K562 (cell line): Measurements from ENCODE around the gene FGF22. TPM values are rescaled to one million over a fixed set of nuclear protein-coding genes. Genes with fewer than 3 reads are reported as not detected.

Experiments used
- JUNB ChIP-seq: fragments of 450-650 bp; formaldehyde crosslinking; conservative IDR thresholded peaks from 2 replicates; pipeline ENCODE4 v1.4.0; 2020; ENCODE audit warnings: mild to moderate bottlenecking
- KAT2B ChIP-seq: IDR thresholded peaks from one replicate; pipeline ENCODE4 v1.6.1; 2012; ENCODE audit warnings: low read depth, mild to moderate bottlenecking, control low read depth, inconsistent platforms, low read length, moderate library complexity
- KDM2B ChIP-seq: fragments of 250-450 bp; sonication (Bioruptor Pico); IDR thresholded peaks from 2 replicates; pipeline ENCODE4 v1.8.0; 2021; ENCODE audit warnings: mild to moderate bottlenecking, moderate library complexity
- SAFB2 ChIP-seq: fragments of 200-400 bp; formaldehyde crosslinking; IDR thresholded peaks from 2 replicates; pipeline ENCODE4 v1.6.1; 2018; ENCODE audit warnings: borderline replicate concordance, low read length, low read depth, moderate library complexity; ENCODE audit not compliant: severe bottlenecking
- SUPT5H ChIP-seq: fragments of 450-650 bp; IDR thresholded peaks from 2 replicates; pipeline ENCODE4 v1.6.1; 2016
- TEAD1 ChIP-seq, 2 experiments: fragments of 450-650 bp in 1 of 2; sonication (generic) in 1 of 2; formaldehyde crosslinking; IDR thresholded peaks; 2 replicates each; pipeline versions ENCODE4 v1.4.0 to v1.8.0; 2020 to 2022; ENCODE audit warnings: mild to moderate bottlenecking in 2 of 2, missing genetic modification reagents in 1 of 2
- ZNF75A ChIP-seq: fragments of 450-650 bp; formaldehyde crosslinking; IDR thresholded peaks from 2 replicates; pipeline ENCODE4 v1.4.0; 2020; ENCODE audit warnings: mild to moderate bottlenecking
- polyA plus RNA-seq, 8 experiments: library from polyadenylated mRNA; depleted of rRNA in 4 of 8; stranded (reverse) in 5 of 8; unstranded in 3 of 8; fragments of >200 nt; fragmentation: Nextera tagmentation in 2 of 8; fragmentation: Illumina TruSeq in 1 of 8; extraction: Ambion mirVana in 2 of 8; extraction: Trizol in 1 of 8; gene quantifications; 2 replicates each; pipeline versions ENCODE4 v1.2.1 to v1.2.3, GENCODE V29; 2011 to 2014; ENCODE audit warnings: inconsistent platforms in 1 of 8, missing spikeins in 1 of 8
- total RNA-seq, 7 experiments: library from RNA; depleted of rRNA in 6 of 7; stranded (reverse); fragments of >200 nt in 6 of 7; fragmentation: Illumina TruSeq in 2 of 7; extraction: Trizol in 2 of 7; gene quantifications; 2 replicates each; pipeline versions ENCODE4 v1.2.1 to v1.2.3, GENCODE V29; 2011 to 2021; ENCODE audit warnings: low replicate concordance in 1 of 7
- TF ChIP-seq, protein P1 (sequence below): fragments of 450-650 bp; IDR thresholded peaks from 2 replicates; pipeline ENCODE4 v1.6.1; 2016; ENCODE audit warnings: borderline replicate concordance
- TF ChIP-seq, protein P2 (sequence below): fragments of 450-650 bp; IDR thresholded peaks from 2 replicates; pipeline ENCODE4 v1.6.1; 2016; ENCODE audit warnings: mild to moderate bottlenecking, moderate library complexity

FGF22 gene
- total and polyA plus RNA-seq, 9 of the 15 experiments (the other 6 are each of a cell fraction or from before 2014, with no cell fraction given), result 0.14 to 2.2 (median 0.86) TPM; not detected in 4

GRCh38 chr19:639253-640160, at the start of gene FGF22 (continued):
- TF ChIP-seq, protein P1, sequence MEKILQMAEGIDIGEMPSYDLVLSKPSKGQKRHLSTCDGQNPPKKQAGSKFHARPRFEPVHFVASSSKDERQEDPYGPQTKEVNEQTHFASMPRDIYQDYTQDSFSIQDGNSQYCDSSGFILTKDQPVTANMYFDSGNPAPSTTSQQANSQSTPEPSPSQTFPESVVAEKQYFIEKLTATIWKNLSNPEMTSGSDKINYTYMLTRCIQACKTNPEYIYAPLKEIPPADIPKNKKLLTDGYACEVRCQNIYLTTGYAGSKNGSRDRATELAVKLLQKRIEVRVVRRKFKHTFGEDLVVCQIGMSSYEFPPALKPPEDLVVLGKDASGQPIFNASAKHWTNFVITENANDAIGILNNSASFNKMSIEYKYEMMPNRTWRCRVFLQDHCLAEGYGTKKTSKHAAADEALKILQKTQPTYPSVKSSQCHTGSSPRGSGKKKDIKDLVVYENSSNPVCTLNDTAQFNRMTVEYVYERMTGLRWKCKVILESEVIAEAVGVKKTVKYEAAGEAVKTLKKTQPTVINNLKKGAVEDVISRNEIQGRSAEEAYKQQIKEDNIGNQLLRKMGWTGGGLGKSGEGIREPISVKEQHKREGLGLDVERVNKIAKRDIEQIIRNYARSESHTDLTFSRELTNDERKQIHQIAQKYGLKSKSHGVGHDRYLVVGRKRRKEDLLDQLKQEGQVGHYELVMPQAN, result peak; percentile 52; the same call in 1 of the 2 replicates
- TF ChIP-seq, protein P2, sequence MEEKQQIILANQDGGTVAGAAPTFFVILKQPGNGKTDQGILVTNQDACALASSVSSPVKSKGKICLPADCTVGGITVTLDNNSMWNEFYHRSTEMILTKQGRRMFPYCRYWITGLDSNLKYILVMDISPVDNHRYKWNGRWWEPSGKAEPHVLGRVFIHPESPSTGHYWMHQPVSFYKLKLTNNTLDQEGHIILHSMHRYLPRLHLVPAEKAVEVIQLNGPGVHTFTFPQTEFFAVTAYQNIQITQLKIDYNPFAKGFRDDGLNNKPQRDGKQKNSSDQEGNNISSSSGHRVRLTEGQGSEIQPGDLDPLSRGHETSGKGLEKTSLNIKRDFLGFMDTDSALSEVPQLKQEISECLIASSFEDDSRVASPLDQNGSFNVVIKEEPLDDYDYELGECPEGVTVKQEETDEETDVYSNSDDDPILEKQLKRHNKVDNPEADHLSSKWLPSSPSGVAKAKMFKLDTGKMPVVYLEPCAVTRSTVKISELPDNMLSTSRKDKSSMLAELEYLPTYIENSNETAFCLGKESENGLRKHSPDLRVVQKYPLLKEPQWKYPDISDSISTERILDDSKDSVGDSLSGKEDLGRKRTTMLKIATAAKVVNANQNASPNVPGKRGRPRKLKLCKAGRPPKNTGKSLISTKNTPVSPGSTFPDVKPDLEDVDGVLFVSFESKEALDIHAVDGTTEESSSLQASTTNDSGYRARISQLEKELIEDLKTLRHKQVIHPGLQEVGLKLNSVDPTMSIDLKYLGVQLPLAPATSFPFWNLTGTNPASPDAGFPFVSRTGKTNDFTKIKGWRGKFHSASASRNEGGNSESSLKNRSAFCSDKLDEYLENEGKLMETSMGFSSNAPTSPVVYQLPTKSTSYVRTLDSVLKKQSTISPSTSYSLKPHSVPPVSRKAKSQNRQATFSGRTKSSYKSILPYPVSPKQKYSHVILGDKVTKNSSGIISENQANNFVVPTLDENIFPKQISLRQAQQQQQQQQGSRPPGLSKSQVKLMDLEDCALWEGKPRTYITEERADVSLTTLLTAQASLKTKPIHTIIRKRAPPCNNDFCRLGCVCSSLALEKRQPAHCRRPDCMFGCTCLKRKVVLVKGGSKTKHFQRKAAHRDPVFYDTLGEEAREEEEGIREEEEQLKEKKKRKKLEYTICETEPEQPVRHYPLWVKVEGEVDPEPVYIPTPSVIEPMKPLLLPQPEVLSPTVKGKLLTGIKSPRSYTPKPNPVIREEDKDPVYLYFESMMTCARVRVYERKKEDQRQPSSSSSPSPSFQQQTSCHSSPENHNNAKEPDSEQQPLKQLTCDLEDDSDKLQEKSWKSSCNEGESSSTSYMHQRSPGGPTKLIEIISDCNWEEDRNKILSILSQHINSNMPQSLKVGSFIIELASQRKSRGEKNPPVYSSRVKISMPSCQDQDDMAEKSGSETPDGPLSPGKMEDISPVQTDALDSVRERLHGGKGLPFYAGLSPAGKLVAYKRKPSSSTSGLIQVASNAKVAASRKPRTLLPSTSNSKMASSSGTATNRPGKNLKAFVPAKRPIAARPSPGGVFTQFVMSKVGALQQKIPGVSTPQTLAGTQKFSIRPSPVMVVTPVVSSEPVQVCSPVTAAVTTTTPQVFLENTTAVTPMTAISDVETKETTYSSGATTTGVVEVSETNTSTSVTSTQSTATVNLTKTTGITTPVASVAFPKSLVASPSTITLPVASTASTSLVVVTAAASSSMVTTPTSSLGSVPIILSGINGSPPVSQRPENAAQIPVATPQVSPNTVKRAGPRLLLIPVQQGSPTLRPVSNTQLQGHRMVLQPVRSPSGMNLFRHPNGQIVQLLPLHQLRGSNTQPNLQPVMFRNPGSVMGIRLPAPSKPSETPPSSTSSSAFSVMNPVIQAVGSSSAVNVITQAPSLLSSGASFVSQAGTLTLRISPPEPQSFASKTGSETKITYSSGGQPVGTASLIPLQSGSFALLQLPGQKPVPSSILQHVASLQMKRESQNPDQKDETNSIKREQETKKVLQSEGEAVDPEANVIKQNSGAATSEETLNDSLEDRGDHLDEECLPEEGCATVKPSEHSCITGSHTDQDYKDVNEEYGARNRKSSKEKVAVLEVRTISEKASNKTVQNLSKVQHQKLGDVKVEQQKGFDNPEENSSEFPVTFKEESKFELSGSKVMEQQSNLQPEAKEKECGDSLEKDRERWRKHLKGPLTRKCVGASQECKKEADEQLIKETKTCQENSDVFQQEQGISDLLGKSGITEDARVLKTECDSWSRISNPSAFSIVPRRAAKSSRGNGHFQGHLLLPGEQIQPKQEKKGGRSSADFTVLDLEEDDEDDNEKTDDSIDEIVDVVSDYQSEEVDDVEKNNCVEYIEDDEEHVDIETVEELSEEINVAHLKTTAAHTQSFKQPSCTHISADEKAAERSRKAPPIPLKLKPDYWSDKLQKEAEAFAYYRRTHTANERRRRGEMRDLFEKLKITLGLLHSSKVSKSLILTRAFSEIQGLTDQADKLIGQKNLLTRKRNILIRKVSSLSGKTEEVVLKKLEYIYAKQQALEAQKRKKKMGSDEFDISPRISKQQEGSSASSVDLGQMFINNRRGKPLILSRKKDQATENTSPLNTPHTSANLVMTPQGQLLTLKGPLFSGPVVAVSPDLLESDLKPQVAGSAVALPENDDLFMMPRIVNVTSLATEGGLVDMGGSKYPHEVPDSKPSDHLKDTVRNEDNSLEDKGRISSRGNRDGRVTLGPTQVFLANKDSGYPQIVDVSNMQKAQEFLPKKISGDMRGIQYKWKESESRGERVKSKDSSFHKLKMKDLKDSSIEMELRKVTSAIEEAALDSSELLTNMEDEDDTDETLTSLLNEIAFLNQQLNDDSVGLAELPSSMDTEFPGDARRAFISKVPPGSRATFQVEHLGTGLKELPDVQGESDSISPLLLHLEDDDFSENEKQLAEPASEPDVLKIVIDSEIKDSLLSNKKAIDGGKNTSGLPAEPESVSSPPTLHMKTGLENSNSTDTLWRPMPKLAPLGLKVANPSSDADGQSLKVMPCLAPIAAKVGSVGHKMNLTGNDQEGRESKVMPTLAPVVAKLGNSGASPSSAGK, result peak; percentile 61
- peak; percentile 51; the same call in 1 of the 2 replicates for TF ChIP-seq SUPT5H
- no peak for TF ChIP-seq TEAD1 (CRISPR knock-in tag; IDR thresholded peaks at IDR 0.05)
- peak; percentile 59; the same call in 1 of the 2 replicates for TF ChIP-seq KDM2B (CRISPR knock-in tag)
- TF ChIP-seq KAT2B, result no peak
- TF ChIP-seq SAFB2, result no peak
- no peak for TF ChIP-seq ZNF75A (CRISPR knock-in tag)
- TF ChIP-seq JUNB, result no peak
